Measurements from ENCODE around the gene LPIN1. TPM values are rescaled to one million over a fixed set of nuclear protein-coding genes. Genes with fewer than 3 reads are reported as not detected.

The LPIN1 gene
- total and polyA plus RNA-seq, 2 of the 13 experiments (the other 11 are each of a cell fraction or from before 2014, with no cell fraction given), result 9.7 to 19.4 TPM

DNA sequence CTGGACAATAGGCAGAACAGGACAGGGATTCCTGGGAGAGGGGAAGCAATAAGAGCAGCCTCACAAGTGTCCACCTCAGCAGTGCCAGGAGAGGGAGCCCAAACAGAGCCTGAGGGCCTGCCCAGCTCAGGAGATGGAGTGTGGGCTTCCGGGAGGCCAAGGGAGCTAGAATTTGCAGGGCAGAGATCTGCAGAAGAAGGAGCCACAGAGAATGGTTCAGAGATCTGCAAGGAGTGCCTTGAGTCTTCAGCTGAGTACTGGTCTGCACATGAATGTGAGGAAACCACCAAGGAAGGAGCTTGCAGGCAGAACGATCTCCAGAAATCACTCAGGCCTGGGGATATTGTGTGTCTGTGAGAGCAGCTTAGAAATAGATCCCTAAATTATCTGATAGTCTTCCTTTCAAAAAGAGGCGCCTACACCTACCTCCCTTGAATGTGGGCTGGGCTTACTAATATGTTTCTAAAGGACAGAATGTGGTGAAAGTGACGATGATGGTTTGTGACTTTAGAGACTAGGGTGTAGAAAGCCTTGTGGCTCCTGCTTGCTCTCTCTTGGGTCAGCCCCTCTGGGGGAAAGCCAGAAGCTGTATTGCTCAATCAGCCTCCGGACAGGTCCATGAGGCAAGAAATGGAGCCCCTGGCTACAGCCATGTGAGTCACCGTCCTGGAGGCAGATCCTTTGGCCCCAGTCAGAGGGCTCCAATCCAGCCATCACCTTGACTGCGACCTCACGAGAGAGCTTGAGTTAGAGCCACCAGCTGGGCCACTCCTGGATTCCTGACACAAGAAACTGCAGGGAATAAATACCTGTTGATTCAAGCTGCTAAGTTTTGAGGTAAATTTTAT lies 7.6 kb upstream of the LPIN1 start (continued):
- no peak for TF ChIP-seq ATF2 (CRISPR knock-in tag; IDR thresholded peaks at IDR 0.05)
- no peak for TF ChIP-seq POLR2G (IDR thresholded peaks at IDR 0.05; ENCODE audit: low read depth, low read length)
- TF ChIP-seq KDM2A (CRISPR knock-in tag; IDR thresholded peaks at IDR 0.05; ENCODE audit: borderline replicate concordance, low read depth), result peak; percentile 49; the same call in 1 of the 2 replicates
- no peak for TF ChIP-seq PRDM4 (CRISPR knock-in tag; IDR thresholded peaks at IDR 0.05; ENCODE audit: borderline replicate concordance)
- no peak for TF ChIP-seq ATF7-NPFF (CRISPR knock-in tag; IDR thresholded peaks at IDR 0.05; ENCODE audit: low read depth)
- no peak; the same call in 1 of the 2 replicates for TF ChIP-seq GFI1 (CRISPR knock-in tag; IDR thresholded peaks at IDR 0.05; ENCODE audit: borderline replicate concordance)
- peak; percentile 54 for TF ChIP-seq SP4 (CRISPR knock-in tag; IDR thresholded peaks at IDR 0.05)
- TF ChIP-seq ZNF296 (CRISPR knock-in tag; conservative IDR thresholded peaks at IDR 0.05), result no peak
- no peak for TF ChIP-seq U2AF2 (IDR thresholded peaks at IDR 0.05; ENCODE audit: low read depth, low read length)
- TF ChIP-seq SAP130 (CRISPR knock-in tag; IDR thresholded peaks at IDR 0.05; ENCODE audit: low read depth), result peak; percentile 41; the same call in 1 of the 2 replicates
- TF ChIP-seq ZNF350 (CRISPR knock-in tag; IDR thresholded peaks at IDR 0.05; ENCODE audit: borderline replicate concordance, low read depth), result peak; percentile 58
- TF ChIP-seq ONECUT2 (CRISPR knock-in tag; IDR thresholded peaks at IDR 0.05), result no peak
- TF ChIP-seq ZMAT3 (CRISPR knock-in tag; conservative IDR thresholded peaks at IDR 0.05), result no peak
- TF ChIP-seq TAF1 (CRISPR knock-in tag; IDR thresholded peaks at IDR 0.05), result no peak
- no peak for TF ChIP-seq MTA1 (CRISPR knock-in tag; IDR thresholded peaks at IDR 0.05; ENCODE audit: borderline replicate concordance)
- no peak for TF ChIP-seq ZNF672 (CRISPR knock-in tag; IDR thresholded peaks at IDR 0.05)
- no peak for TF ChIP-seq RORA (CRISPR knock-in tag; IDR thresholded peaks at IDR 0.05)
- TF ChIP-seq TCF12 (IDR thresholded peaks at IDR 0.05), result no peak
- TF ChIP-seq TCF12 (CRISPR knock-in tag; IDR thresholded peaks at IDR 0.05), result 0 out of 2 replicates have a peak, but pooled peaks have one; percentile 35
- TF ChIP-seq, protein P1, sequence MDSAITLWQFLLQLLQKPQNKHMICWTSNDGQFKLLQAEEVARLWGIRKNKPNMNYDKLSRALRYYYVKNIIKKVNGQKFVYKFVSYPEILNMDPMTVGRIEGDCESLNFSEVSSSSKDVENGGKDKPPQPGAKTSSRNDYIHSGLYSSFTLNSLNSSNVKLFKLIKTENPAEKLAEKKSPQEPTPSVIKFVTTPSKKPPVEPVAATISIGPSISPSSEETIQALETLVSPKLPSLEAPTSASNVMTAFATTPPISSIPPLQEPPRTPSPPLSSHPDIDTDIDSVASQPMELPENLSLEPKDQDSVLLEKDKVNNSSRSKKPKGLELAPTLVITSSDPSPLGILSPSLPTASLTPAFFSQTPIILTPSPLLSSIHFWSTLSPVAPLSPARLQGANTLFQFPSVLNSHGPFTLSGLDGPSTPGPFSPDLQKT (CRISPR knock-in tag; IDR thresholded peaks at IDR 0.05; ENCODE audit: borderline replicate concordance), result no peak
- TF ChIP-seq HOXA5 (CRISPR knock-in tag; IDR thresholded peaks at IDR 0.05), result no peak
